Measurements from ENCODE around the gene MYO5C.

The MYO5C gene

DNA sequence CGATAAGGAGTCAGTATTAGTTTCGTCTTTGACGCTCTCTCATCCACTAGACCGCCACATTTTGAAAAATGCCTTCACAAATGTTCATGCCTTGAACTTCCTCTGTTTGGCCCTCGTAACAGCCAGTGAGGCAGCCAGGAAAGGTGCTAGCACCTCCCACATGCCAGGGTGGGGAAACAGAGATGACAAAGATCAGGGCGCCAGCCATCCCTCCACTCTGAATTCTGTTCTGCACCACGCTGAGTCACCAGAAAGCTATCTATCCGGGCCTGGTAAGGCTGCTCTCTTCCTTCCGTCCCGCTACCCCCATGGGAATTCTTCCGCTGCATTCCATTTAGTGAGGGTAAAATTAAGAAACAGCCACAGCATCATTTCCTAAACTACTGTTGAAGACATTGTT is 151.7 kb downstream of the MYO5C start:
- no peak for DNase-seq (ENCODE audit: low read depth)
